Activated CD4-positive, alpha-beta T cell treated with anti-CD3 and anti-CD28 coated beads for 4 hours (primary cell): ENCODE data around the gene HS1BP3.

ENCODE experiments used
- DNase-seq, 2 donors: peaks; one replicate each; pipeline ENCODE4 v3.0.0-alpha.2; 2020

The HS1BP3 gene

GRCh38 chr2:20650877-20651730, at the start of gene HS1BP3:
Gene HS1BP3 (minus strand): TSS chr2:20651098. CDS start chr2:20651063, 35 bp downstream.
- peak; percentile 83 to 85 for DNase-seq

GRCh38 chr2:20698916-20699613, 48.2 kb upstream of the HS1BP3 start:
- no peak for DNase-seq

- DNase-seq: no peak
Measured at GRCh38 chr2:20697322-20697934, 46.5 kb upstream of the HS1BP3 start.

- DNase-seq: no peak
Measured at GRCh38 chr2:20696366-20696765, 45.5 kb upstream of the HS1BP3 start.

- no peak for DNase-seq
Measured at GRCh38 chr2:20693317-20693716, 42.4 kb upstream of the HS1BP3 start.

GRCh38 chr2:20692081-20692480, 41.2 kb upstream of the HS1BP3 start:
- DNase-seq: no peak

- DNase-seq: no peak
Measured at GRCh38 chr2:20691076-20691734, 40.3 kb upstream of the HS1BP3 start.

- DNase-seq: no peak
Measured at GRCh38 chr2:20689428-20690264, 38.7 kb upstream of the HS1BP3 start.

GRCh38 chr2:20687260-20687832, 36.4 kb upstream of the HS1BP3 start:
- no peak for DNase-seq

- no peak for DNase-seq
Measured at GRCh38 chr2:20684581-20685063, 33.7 kb upstream of the HS1BP3 start.

- DNase-seq: no peak
Measured at GRCh38 chr2:20682167-20682920, 31.4 kb upstream of the HS1BP3 start.

- DNase-seq: no peak
Measured at GRCh38 chr2:20680744-20681375, 30.0 kb upstream of the HS1BP3 start.

- no peak for DNase-seq
Measured at GRCh38 chr2:20678780-20679179, 27.9 kb upstream of the HS1BP3 start.

- DNase-seq: no peak
Measured at GRCh38 chr2:20678086-20678395, 27.1 kb upstream of the HS1BP3 start.

GRCh38 chr2:20677301-20678085, 26.6 kb upstream of the HS1BP3 start:
- DNase-seq: no peak

- DNase-seq: no peak
Measured at GRCh38 chr2:20676353-20677215, 25.7 kb upstream of the HS1BP3 start.

GRCh38 chr2:20675701-20676352, 24.9 kb upstream of the HS1BP3 start:
- DNase-seq: no peak
